Measurements from ENCODE around the gene METTL27.

METTL27 gene

DNA sequence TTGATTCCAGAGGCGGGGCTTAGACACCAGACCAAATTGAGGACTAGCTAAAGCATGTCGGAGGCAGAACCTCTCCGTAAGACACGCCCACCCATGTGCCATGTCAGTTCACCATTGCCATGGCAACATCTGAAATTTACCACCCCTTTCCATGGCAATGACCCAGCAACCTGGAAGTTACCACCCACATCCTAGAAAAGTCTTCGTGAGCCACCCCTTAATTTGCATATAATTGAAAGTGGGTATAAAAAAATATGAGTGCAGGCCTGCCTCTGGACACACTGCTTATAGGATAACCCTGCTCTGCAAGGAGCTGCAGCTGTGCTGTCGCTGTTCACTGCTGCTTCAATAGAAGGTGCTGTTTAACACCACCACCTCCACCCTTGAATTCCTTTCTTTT, 46.6 kb upstream of the METTL27 start:
- TF ChIP-seq POLR2AphosphoS5 (IDR thresholded peaks at IDR 0.05; ENCODE audit: low read depth) (no peak), SPI1 (IDR thresholded peaks at IDR 0.05; ENCODE audit: borderline replicate concordance, low read depth) (no peak), GABPA (IDR thresholded peaks at IDR 0.05; ENCODE audit: low read depth) (no peak)
- TF ChIP-seq, protein P1, sequence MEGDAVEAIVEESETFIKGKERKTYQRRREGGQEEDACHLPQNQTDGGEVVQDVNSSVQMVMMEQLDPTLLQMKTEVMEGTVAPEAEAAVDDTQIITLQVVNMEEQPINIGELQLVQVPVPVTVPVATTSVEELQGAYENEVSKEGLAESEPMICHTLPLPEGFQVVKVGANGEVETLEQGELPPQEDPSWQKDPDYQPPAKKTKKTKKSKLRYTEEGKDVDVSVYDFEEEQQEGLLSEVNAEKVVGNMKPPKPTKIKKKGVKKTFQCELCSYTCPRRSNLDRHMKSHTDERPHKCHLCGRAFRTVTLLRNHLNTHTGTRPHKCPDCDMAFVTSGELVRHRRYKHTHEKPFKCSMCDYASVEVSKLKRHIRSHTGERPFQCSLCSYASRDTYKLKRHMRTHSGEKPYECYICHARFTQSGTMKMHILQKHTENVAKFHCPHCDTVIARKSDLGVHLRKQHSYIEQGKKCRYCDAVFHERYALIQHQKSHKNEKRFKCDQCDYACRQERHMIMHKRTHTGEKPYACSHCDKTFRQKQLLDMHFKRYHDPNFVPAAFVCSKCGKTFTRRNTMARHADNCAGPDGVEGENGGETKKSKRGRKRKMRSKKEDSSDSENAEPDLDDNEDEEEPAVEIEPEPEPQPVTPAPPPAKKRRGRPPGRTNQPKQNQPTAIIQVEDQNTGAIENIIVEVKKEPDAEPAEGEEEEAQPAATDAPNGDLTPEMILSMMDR (IDR thresholded peaks at IDR 0.05; ENCODE audit: insufficient read depth, low read length): no peak
- TF ChIP-seq, protein P2, sequence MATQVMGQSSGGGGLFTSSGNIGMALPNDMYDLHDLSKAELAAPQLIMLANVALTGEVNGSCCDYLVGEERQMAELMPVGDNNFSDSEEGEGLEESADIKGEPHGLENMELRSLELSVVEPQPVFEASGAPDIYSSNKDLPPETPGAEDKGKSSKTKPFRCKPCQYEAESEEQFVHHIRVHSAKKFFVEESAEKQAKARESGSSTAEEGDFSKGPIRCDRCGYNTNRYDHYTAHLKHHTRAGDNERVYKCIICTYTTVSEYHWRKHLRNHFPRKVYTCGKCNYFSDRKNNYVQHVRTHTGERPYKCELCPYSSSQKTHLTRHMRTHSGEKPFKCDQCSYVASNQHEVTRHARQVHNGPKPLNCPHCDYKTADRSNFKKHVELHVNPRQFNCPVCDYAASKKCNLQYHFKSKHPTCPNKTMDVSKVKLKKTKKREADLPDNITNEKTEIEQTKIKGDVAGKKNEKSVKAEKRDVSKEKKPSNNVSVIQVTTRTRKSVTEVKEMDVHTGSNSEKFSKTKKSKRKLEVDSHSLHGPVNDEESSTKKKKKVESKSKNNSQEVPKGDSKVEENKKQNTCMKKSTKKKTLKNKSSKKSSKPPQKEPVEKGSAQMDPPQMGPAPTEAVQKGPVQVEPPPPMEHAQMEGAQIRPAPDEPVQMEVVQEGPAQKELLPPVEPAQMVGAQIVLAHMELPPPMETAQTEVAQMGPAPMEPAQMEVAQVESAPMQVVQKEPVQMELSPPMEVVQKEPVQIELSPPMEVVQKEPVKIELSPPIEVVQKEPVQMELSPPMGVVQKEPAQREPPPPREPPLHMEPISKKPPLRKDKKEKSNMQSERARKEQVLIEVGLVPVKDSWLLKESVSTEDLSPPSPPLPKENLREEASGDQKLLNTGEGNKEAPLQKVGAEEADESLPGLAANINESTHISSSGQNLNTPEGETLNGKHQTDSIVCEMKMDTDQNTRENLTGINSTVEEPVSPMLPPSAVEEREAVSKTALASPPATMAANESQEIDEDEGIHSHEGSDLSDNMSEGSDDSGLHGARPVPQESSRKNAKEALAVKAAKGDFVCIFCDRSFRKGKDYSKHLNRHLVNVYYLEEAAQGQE (IDR thresholded peaks at IDR 0.05; ENCODE audit: insufficient replicate concordance, low read depth): no peak
- H3K27ac ChIP-seq (replicated peaks): no peak overlapping the region
- H3K27me3 ChIP-seq (ENCODE audit: insufficient read depth, poor library complexity, severe bottlenecking): peaks cover 4% of the 10 kb centered on the region
- no peak overlapping the region for H3K4me3 ChIP-seq (replicated peaks; ENCODE audit: insufficient read depth, low read length)
- DNase-seq (ENCODE audit: low read depth in 1 of 2, low spot score in 1 of 2): no peak

DNA sequence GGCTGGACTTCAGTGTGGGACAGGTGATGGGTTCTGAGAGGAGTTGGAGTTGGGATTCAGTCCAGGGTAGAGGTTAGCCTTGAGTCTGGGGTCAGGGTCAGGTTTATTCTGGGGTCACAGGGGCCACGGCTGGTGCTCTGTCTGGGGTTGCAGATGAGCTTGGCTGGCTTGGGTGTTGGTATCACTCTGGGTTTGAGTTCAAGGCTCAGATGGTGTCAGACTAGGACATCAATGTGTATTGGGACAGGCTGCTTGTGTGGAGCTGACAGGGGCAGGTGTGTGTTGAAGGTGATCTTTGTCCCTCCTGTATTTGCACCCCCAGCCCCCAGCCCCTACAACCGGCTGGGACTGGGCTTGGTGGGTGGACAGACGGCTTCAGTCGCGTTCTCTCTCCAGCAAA, 45.4 kb upstream of the METTL27 start:
- no peak for TF ChIP-seq POLR2AphosphoS5 (IDR thresholded peaks at IDR 0.05; ENCODE audit: low read depth)
- no peak for TF ChIP-seq GABPA (IDR thresholded peaks at IDR 0.05; ENCODE audit: low read depth)
- no peak for TF ChIP-seq SPI1 (IDR thresholded peaks at IDR 0.05; ENCODE audit: borderline replicate concordance, low read depth)
- TF ChIP-seq, protein P1 (IDR thresholded peaks at IDR 0.05; ENCODE audit: insufficient read depth, low read length): no peak
- TF ChIP-seq, protein P2 (IDR thresholded peaks at IDR 0.05; ENCODE audit: insufficient replicate concordance, low read depth): no peak
- H3K27ac ChIP-seq (replicated peaks): no peak overlapping the region

DNA sequence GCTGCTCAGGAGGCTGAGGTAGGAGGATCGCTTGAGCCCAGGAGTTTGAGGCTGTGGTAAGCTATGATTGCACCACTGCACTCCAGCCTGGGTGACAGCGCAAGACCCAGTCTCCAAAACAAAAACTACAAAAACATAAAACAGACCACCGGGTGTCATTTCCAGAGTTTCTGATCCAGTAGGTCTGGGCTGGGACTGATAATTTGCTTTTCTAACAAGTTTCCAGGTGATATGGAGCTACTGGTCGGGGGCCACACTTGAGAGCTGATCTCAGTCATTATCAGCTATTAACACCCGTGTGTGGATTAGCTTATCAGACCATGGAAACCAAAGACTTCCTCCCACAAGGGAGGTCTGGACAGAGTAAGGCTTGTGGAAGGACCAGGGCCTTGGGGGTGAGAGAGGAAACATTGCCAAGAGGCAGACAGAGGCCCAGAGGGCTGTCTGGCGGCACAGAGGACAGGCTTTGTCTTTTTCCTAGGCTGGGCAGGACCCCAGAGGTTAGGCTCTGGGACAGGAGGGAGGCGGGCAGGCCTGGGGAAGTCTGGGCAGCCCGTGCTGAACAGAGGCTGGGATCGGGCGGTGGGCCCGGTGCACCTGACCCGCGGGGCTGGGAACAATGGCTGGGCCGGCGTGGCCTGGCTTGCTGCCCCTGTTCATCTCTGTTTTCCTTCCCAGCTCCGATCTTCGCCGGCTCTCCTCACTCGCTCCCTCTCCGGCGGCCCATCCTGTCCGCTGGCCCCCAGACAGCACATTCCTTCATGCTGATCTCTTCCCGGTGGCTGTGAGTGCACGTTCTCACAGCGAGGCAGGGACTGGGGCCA, 43.9 kb upstream of the METTL27 start:
- Histone ChIP-seq H3K27ac (replicated peaks) (no peak overlapping the region), H3K4me3 (replicated peaks; ENCODE audit: insufficient read depth, low read length) (no peak overlapping the region), H3K27me3 (ENCODE audit: insufficient read depth, poor library complexity, severe bottlenecking) (peaks cover 7% of the 10 kb centered on the region)
- TF ChIP-seq POLR2AphosphoS5 (IDR thresholded peaks at IDR 0.05; ENCODE audit: low read depth): peak; percentile 43; the same call in 1 of the 2 replicates
- TF ChIP-seq, protein P1 (IDR thresholded peaks at IDR 0.05; ENCODE audit: insufficient read depth, low read length): no peak
- TF ChIP-seq, protein P2 (IDR thresholded peaks at IDR 0.05; ENCODE audit: insufficient replicate concordance, low read depth): no peak
- DNase-seq (ENCODE audit: low read depth in 1 of 2, low spot score in 1 of 2): peak in 1 of 2 experiments; percentile 27

More for the DNA sequence above, 45.4 kb upstream of the METTL27 start:
- peaks cover 4% of the 10 kb centered on the region for H3K27me3 ChIP-seq (ENCODE audit: insufficient read depth, poor library complexity, severe bottlenecking)
- H3K4me3 ChIP-seq (replicated peaks; ENCODE audit: insufficient read depth, low read length): no peak overlapping the region
- no peak for DNase-seq (ENCODE audit: low read depth in 1 of 2, low spot score in 1 of 2)
